ENCODE data around the gene CHGA. TPM values are rescaled to one million over a fixed set of nuclear protein-coding genes. Genes with fewer than 3 reads are reported as not detected.

Gene CHGA
- total RNA-seq, 1 experiment from 2014 or later = 0.17 TPM

DNA sequence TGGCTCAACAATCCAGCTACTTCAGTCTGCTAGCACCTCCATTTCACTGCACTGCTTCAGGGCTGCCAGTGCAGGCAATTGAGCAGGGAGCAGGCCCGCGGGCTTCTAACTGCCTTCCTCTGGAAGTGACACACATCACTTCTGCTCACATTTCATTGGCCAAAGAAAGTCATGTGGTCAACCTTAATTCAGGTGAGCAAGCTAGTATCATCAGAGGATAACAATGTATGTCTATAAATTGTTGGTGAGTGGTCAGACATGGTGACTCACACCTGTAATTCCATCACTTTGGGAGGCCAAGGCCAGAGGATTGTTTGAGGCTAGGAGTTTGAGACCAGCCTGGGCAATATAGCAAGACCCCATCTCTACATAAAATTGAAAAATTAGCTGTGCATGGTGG is 22.3 kb upstream of the CHGA start:
- no peaks in the 10 kb centered on the region for H3K4me1 Mint-ChIP-seq (ENCODE audit: low read depth, unreplicated experiment)
- H3K4me3 Mint-ChIP-seq (ENCODE audit: low read depth, unreplicated experiment) = no peak overlapping the region
- TF ChIP-seq, protein P1, sequence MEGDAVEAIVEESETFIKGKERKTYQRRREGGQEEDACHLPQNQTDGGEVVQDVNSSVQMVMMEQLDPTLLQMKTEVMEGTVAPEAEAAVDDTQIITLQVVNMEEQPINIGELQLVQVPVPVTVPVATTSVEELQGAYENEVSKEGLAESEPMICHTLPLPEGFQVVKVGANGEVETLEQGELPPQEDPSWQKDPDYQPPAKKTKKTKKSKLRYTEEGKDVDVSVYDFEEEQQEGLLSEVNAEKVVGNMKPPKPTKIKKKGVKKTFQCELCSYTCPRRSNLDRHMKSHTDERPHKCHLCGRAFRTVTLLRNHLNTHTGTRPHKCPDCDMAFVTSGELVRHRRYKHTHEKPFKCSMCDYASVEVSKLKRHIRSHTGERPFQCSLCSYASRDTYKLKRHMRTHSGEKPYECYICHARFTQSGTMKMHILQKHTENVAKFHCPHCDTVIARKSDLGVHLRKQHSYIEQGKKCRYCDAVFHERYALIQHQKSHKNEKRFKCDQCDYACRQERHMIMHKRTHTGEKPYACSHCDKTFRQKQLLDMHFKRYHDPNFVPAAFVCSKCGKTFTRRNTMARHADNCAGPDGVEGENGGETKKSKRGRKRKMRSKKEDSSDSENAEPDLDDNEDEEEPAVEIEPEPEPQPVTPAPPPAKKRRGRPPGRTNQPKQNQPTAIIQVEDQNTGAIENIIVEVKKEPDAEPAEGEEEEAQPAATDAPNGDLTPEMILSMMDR (IDR thresholded peaks at IDR 0.05; ENCODE audit: unreplicated experiment) = no peak
- peaks cover 86% of the 10 kb centered on the region for H3K27me3 Mint-ChIP-seq (ENCODE audit: unreplicated experiment)
- no peak for DNase-seq
- CTCF ChIA-PET = no interaction called here
- no peaks in the 10 kb centered on the region for H3K36me3 Mint-ChIP-seq (ENCODE audit: insufficient read depth, unreplicated experiment)
- BruUV-seq (replicated peaks) = no TSS peak
- H3K9me3 Mint-ChIP-seq (ENCODE audit: low read depth, unreplicated experiment) = no peaks in the 10 kb centered on the region
- no peak overlapping the region for H3K27ac Mint-ChIP-seq (ENCODE audit: unreplicated experiment)
- intact Hi-C loops (cut with micrococcal nuclease; ENCODE audit: unreplicated experiment) = no loop called here

DNA sequence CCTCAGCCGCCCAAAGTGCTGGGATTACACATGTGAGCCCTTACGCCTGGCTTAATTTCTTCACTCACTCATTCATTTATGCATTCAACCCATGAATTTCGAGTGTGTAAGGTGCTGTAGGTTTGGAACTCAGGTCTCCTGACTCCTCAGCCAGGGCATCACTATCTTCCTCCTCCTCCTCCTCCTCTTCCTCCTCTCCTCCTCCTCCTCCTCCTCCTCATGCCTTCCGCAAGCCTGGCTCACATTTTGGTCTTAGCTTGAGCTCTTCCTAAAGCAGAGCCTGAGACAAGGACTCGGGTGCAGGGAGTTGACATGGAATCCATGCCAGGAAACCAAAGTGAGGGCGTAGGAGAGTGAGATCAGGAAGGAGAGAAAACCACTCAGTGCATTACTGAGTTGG is 20.8 kb upstream of the CHGA start:
- no peaks in the 10 kb centered on the region for H3K36me3 Mint-ChIP-seq (ENCODE audit: insufficient read depth, unreplicated experiment)
- no peaks in the 10 kb centered on the region for H3K4me1 Mint-ChIP-seq (ENCODE audit: low read depth, unreplicated experiment)
- peaks cover 86% of the 10 kb centered on the region for H3K27me3 Mint-ChIP-seq (ENCODE audit: unreplicated experiment)
- H3K27ac Mint-ChIP-seq (ENCODE audit: unreplicated experiment) = no peak overlapping the region
- DNase-seq = no peak
- TF ChIP-seq, protein P1 (IDR thresholded peaks at IDR 0.05; ENCODE audit: unreplicated experiment) = no peak
- intact Hi-C loops (cut with micrococcal nuclease; ENCODE audit: unreplicated experiment) = no loop called here
- H3K4me3 Mint-ChIP-seq (ENCODE audit: low read depth, unreplicated experiment) = no peak overlapping the region
- BruUV-seq (replicated peaks) = no TSS peak
- CTCF ChIA-PET = interaction anchor here (0.6 to 0.7 kb wide), 2 partner anchors 14 to 995 kb away, joined by 3 to 8 read pairs; no protein-coding TSS in a partner anchor
- H3K9me3 Mint-ChIP-seq (ENCODE audit: low read depth, unreplicated experiment) = no peaks in the 10 kb centered on the region

DNA sequence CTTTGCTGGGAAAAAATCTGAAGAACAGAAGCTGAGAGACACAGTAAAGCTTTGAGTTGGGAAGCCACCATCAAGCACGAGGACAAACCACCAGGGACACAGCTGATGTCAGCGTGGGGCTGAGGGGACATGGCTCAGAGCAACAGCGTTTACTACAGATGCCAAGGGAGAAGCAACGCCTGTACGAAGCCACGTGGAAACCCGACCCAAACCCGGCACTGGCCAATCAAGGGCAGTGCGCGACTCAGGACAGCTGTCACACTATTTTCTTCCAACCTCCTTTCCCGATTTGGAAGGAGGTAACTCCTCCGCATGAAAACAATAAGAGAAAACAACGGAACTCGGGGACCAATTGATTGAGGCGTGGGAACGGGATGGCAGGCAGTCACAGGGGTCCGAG is 20.2 kb upstream of the CHGA start:
- no peaks in the 10 kb centered on the region for H3K4me1 Mint-ChIP-seq (ENCODE audit: low read depth, unreplicated experiment)
- BruUV-seq (replicated peaks) = no TSS peak
- peaks cover 84% of the 10 kb centered on the region for H3K27me3 Mint-ChIP-seq (ENCODE audit: unreplicated experiment)
- no peak overlapping the region for H3K27ac Mint-ChIP-seq (ENCODE audit: unreplicated experiment)
- no peak for DNase-seq
- intact Hi-C loops (cut with micrococcal nuclease; ENCODE audit: unreplicated experiment) = no loop called here
- CTCF ChIA-PET = interaction anchor here (0.6 kb wide), 2 partner anchors 847 to 995 kb away, joined by 3 read pairs; no protein-coding TSS in a partner anchor
- H3K36me3 Mint-ChIP-seq (ENCODE audit: insufficient read depth, unreplicated experiment) = no peaks in the 10 kb centered on the region
- H3K9me3 Mint-ChIP-seq (ENCODE audit: low read depth, unreplicated experiment) = no peaks in the 10 kb centered on the region
- TF ChIP-seq, protein P1 (IDR thresholded peaks at IDR 0.05; ENCODE audit: unreplicated experiment) = no peak
- no peak overlapping the region for H3K4me3 Mint-ChIP-seq (ENCODE audit: low read depth, unreplicated experiment)

DNA sequence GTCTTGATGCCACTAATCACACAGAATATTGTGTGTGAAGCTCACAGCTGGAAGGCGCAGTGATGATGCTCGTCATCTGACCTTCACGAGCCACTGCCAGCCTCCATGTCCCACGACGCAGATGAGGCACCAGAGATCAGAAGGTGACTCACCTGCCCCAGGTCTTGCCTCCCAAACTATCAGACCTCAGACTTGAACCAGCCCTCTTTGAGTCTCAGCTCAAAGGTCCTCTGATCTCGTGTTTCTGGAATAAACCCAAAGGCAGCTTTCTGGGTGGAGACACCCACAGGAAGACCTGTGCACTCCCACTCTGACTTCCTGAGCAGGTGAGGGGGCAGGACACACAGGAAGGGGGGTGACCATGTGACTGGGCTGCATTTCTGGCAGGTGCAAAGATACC is 19.6 kb upstream of the CHGA start:
- H3K9me3 Mint-ChIP-seq (ENCODE audit: low read depth, unreplicated experiment) = no peaks in the 10 kb centered on the region
- peaks cover 81% of the 10 kb centered on the region for H3K27me3 Mint-ChIP-seq (ENCODE audit: unreplicated experiment)
- BruUV-seq (replicated peaks) = no TSS peak
- no peak overlapping the region for H3K27ac Mint-ChIP-seq (ENCODE audit: unreplicated experiment)
- no peaks in the 10 kb centered on the region for H3K4me1 Mint-ChIP-seq (ENCODE audit: low read depth, unreplicated experiment)
- CTCF ChIA-PET = interaction anchor here (0.6 kb wide), 1 partner anchor 846 kb away, joined by 3 read pairs; no protein-coding TSS in a partner anchor
- TF ChIP-seq, protein P1 (IDR thresholded peaks at IDR 0.05; ENCODE audit: unreplicated experiment) = no peak
- intact Hi-C loops (cut with micrococcal nuclease; ENCODE audit: unreplicated experiment) = no loop called here
- no peaks in the 10 kb centered on the region for H3K36me3 Mint-ChIP-seq (ENCODE audit: insufficient read depth, unreplicated experiment)
- no peak for DNase-seq
- no peak overlapping the region for H3K4me3 Mint-ChIP-seq (ENCODE audit: low read depth, unreplicated experiment)
